ENCODE data around the gene PKLR.

PKLR gene

DNA sequence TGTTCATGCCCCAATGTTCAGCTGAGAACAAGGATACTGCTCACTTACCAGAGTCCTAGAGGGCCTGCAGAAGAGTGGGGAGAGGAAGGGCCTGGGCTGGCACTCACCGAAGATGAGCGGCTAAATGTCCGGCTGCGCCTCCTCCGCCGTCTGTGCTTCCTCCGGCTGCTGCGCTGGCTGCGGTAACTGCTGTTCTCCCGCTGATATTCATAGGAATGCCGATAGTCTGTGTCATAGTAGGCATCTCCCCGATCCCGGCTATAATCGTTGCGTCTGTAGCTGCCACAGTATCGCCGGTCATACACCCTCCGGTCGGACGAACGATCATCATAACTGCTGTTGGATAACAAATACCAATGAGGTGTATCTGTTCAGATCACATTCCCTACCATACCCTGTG lies 31.9 kb downstream of the PKLR start:
- peaks cover 34% of the 10 kb centered on the region for H3K79me2 ChIP-seq (ENCODE audit: control insufficient read depth, insufficient read depth, low read length, unreplicated experiment)
- H3K4me1 ChIP-seq (ENCODE audit: control insufficient read depth, insufficient read depth, low read length, unreplicated experiment) = peaks cover 3% of the 10 kb centered on the region
- no peaks in the 10 kb centered on the region for H3K27me3 ChIP-seq (ENCODE audit: insufficient read depth, low read length)
- H2AFZ ChIP-seq (ENCODE audit: low read length, unreplicated experiment) = no peak overlapping the region
- peaks cover 39% of the 10 kb centered on the region for H3K36me3 ChIP-seq (ENCODE audit: insufficient read depth, low read length)
- H3K27ac ChIP-seq (ENCODE audit: low read depth, low read length) = no peak overlapping the region
- H3K4me3 ChIP-seq (ENCODE audit: low read depth, low read length) = no peak overlapping the region

DNA sequence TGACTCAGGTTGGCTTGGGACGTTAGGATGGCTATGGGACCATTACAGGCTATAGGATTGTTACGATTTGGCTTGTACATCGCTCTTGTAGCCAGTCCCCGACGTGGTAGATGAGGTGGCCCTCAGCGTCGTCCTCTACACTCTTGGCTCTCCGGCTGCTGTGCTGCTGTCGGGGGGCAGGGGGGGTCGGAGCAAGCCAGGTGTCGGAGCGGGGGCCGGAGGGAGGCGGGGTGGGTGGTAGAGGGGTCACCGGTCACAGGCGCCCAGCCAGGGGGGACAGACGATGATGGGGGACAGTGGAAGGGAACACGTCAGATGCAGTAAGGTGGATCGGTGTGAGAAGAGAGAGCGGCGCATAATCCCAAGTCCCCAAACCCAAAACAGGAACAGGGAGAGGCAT lies 32.6 kb downstream of the PKLR start:
- H2AFZ ChIP-seq (ENCODE audit: low read length, unreplicated experiment) = no peak overlapping the region
- H3K79me2 ChIP-seq (ENCODE audit: control insufficient read depth, insufficient read depth, low read length, unreplicated experiment) = peaks cover 34% of the 10 kb centered on the region
- H3K27ac ChIP-seq (ENCODE audit: low read depth, low read length) = no peak overlapping the region
- no peak overlapping the region for H3K4me3 ChIP-seq (ENCODE audit: low read depth, low read length)
- no peaks in the 10 kb centered on the region for H3K4me1 ChIP-seq (ENCODE audit: control insufficient read depth, insufficient read depth, low read length, unreplicated experiment)
- H3K27me3 ChIP-seq (ENCODE audit: insufficient read depth, low read length) = no peaks in the 10 kb centered on the region
- peaks cover 45% of the 10 kb centered on the region for H3K36me3 ChIP-seq (ENCODE audit: insufficient read depth, low read length)

DNA sequence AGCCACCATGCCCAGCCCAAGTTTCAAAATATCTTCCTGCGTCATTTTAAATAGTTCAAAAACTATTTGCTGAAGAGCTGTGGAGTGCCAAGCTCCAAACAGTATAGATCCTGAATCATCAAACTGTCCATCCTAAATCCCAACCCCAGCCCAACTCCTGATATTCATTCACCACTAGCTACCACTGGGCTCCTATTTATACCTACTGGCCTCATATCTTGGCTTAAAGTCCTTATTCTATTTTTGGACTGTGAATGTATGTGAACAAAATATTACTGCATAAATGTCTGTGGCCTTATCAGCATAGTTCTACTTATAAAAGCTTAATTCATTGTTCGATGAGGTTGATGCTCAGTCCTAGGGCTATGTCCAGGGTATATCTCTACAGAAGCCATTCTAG lies 33.9 kb downstream of the PKLR start:
- Histone ChIP-seq H3K27me3 (ENCODE audit: insufficient read depth, low read length) (no peaks in the 10 kb centered on the region), H3K36me3 (ENCODE audit: insufficient read depth, low read length) (peaks cover 45% of the 10 kb centered on the region), H3K4me1 (ENCODE audit: control insufficient read depth, insufficient read depth, low read length, unreplicated experiment) (no peaks in the 10 kb centered on the region), H3K79me2 (ENCODE audit: control insufficient read depth, insufficient read depth, low read length, unreplicated experiment) (peaks cover 29% of the 10 kb centered on the region), H3K27ac (ENCODE audit: low read depth, low read length) (no peak overlapping the region), H2AFZ (ENCODE audit: low read length, unreplicated experiment) (no peak overlapping the region), H3K4me3 (ENCODE audit: low read depth, low read length) (no peak overlapping the region)

DNA sequence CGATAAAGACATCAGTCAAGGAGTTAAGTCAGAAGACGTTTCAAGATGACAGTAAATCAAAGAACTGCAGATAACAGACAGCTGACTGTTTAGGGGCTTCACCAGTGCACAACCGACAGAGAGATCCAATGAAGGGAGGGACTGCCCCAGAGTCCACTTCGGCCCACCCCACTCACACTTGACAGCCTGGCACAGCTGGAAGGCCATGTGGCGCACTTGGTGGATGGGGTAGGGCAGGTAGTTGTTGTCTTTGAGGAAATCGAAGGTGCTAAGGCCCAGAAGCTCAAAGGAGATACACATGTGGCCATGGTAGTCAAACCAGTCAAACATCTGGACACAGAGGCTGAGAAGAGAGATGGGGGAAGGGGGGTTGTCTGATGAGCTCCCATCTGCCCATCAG lies 34.7 kb downstream of the PKLR start:
- Histone ChIP-seq H3K4me3 (ENCODE audit: low read depth, low read length) (no peak overlapping the region), H3K4me1 (ENCODE audit: control insufficient read depth, insufficient read depth, low read length, unreplicated experiment) (no peaks in the 10 kb centered on the region), H3K36me3 (ENCODE audit: insufficient read depth, low read length) (peaks cover 45% of the 10 kb centered on the region), H3K79me2 (ENCODE audit: control insufficient read depth, insufficient read depth, low read length, unreplicated experiment) (peaks cover 22% of the 10 kb centered on the region), H3K27ac (ENCODE audit: low read depth, low read length) (no peak overlapping the region), H2AFZ (ENCODE audit: low read length, unreplicated experiment) (no peak overlapping the region), H3K27me3 (ENCODE audit: insufficient read depth, low read length) (no peaks in the 10 kb centered on the region)

DNA sequence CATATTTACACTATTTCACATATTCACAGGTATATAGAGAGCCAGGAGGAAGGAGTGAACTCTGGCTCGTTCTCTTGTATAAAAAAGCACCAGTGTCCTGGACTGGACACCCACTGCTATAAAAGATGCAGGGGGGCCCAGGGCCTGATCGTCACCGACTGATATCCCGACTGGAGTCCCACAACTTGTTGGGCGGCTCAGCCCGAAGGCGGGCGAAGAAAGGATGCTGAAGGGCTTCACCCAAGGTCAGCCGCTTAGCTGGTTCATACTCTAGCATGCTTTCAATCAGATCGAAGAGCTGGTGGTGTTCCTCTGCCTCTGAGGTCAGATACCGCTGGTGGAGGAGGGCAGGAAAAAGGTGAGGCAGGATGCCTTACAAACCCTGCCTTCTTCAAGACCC lies 38.2 kb downstream of the PKLR start:
- H3K27ac ChIP-seq (ENCODE audit: low read depth, low read length) = no peak overlapping the region
- H3K36me3 ChIP-seq (ENCODE audit: insufficient read depth, low read length) = peaks cover 29% of the 10 kb centered on the region
- H3K79me2 ChIP-seq (ENCODE audit: control insufficient read depth, insufficient read depth, low read length, unreplicated experiment) = peaks cover 17% of the 10 kb centered on the region
- H3K27me3 ChIP-seq (ENCODE audit: insufficient read depth, low read length) = no peaks in the 10 kb centered on the region
- H3K4me1 ChIP-seq (ENCODE audit: control insufficient read depth, insufficient read depth, low read length, unreplicated experiment) = peaks cover 6% of the 10 kb centered on the region
- no peak overlapping the region for H2AFZ ChIP-seq (ENCODE audit: low read length, unreplicated experiment)
- H3K4me3 ChIP-seq (ENCODE audit: low read depth, low read length) = no peak overlapping the region

DNA sequence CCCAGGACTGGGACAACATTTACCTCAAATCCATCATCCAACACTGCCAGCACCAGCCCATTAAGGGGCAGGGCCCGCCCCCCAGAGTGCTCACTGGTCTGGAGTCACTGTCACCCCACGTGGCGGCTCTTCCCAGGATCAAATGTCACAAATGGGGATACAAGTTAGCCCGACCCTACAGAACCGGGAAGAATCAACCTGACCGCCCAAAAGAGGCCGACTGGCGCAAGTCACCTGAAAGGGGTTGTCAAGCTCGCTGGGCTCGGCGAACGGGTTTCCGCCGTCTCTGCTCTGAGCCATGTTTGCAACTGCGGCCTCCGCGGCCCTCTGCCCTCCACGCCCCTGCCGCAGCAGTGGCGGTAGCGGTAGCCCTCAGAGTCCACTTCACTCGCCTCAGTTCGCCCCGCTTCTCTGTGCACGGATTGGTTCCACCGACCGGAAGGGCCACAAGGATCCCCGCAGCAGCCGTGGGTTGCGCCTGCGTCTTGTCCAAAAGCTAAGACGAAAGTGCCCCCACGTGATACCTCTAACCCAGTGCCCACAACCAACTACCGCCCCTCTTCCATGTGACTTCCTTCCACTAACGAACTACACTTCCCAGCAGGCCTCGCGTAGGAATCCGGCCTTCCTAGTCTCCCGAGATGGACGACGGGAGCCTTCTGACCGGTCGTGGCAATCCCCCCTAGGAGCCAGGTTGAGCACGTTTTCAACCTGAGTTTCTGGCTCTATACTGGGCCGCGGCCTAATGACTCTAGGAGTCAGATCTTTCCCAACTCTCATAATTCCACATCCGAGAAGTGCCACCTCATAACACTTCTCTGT lies 39.2 kb downstream of the PKLR start, which contains the start of gene SCAMP3:
Gene SCAMP3 (minus strand): TSS at position 509 of the 822 bp plus-strand sequence. CDS start 209 bp downstream, at position 300.
- Histone ChIP-seq H3K4me1 (ENCODE audit: control insufficient read depth, insufficient read depth, low read length, unreplicated experiment) (peaks cover 6% of the 10 kb centered on the region), H3K36me3 (ENCODE audit: insufficient read depth, low read length) (peaks cover 20% of the 10 kb centered on the region), H2AFZ (ENCODE audit: low read length, unreplicated experiment) (peak within 1 kb of the TSS; percentile 88), H3K4me3 (ENCODE audit: low read depth, low read length) (peak within 1 kb of the TSS; percentile 98), H3K79me2 (ENCODE audit: control insufficient read depth, insufficient read depth, low read length, unreplicated experiment) (peaks cover 17% of the 10 kb centered on the region), H3K27ac (ENCODE audit: low read depth, low read length) (peak within 1 kb of the TSS; percentile 59), H3K27me3 (ENCODE audit: insufficient read depth, low read length) (no peaks in the 10 kb centered on the region)

DNA sequence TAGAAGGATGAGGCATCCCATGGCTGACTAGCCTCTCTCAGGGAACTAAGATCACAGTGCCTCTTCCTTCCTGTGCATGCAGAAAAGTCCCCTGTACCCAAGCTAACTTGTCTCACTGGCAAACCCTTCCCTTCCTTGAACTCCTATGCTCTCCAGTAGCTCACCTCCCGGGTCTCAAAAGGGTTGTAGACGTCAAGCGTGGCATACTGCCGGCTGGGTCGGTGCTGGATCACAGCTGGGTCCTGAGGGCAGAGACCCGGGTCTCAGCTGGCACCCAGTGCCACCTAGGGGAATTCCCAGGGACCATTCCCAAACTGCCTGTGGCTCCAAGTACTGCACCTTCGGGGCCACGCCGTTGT lies 39.8 kb downstream of the PKLR start:
- Histone ChIP-seq H3K36me3 (ENCODE audit: insufficient read depth, low read length) (peaks cover 22% of the 10 kb centered on the region), H3K27ac (ENCODE audit: low read depth, low read length) (peak overlapping the region; percentile 59), H3K79me2 (ENCODE audit: control insufficient read depth, insufficient read depth, low read length, unreplicated experiment) (peaks cover 17% of the 10 kb centered on the region), H3K4me3 (ENCODE audit: low read depth, low read length) (peak overlapping the region; percentile 98), H3K4me1 (ENCODE audit: control insufficient read depth, insufficient read depth, low read length, unreplicated experiment) (peaks cover 8% of the 10 kb centered on the region), H2AFZ (ENCODE audit: low read length, unreplicated experiment) (peak overlapping the region; percentile 88), H3K27me3 (ENCODE audit: insufficient read depth, low read length) (no peaks in the 10 kb centered on the region)

DNA sequence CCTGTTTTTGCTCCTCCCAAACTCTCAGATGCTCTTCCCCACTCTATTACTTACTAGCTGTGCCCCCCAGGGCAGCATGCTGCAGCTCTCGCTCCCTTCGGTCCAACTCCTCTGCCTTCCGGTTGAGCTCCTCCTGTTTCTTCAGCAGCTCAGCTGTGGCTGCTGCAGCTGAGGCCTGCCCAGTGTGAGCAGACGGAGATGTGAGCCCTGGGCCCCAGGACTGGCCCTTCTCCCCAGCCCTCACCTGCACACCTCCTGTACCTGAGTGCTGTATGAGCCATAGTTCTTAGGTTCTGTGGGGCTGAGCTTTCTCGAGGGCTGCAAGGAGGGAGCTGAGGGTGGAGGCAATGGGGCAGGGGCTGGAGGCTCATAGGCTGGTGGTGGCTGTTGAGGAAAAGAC lies 41.0 kb downstream of the PKLR start:
- Histone ChIP-seq H3K4me3 (ENCODE audit: low read depth, low read length) (no peak overlapping the region; the same call in 1 of the 2 replicates), H3K27ac (ENCODE audit: low read depth, low read length) (no peak overlapping the region), H3K27me3 (ENCODE audit: insufficient read depth, low read length) (no peaks in the 10 kb centered on the region), H3K79me2 (ENCODE audit: control insufficient read depth, insufficient read depth, low read length, unreplicated experiment) (peaks cover 17% of the 10 kb centered on the region), H3K4me1 (ENCODE audit: control insufficient read depth, insufficient read depth, low read length, unreplicated experiment) (peaks cover 17% of the 10 kb centered on the region), H3K36me3 (ENCODE audit: insufficient read depth, low read length) (peaks cover 12% of the 10 kb centered on the region), H2AFZ (ENCODE audit: low read length, unreplicated experiment) (no peak overlapping the region)

DNA sequence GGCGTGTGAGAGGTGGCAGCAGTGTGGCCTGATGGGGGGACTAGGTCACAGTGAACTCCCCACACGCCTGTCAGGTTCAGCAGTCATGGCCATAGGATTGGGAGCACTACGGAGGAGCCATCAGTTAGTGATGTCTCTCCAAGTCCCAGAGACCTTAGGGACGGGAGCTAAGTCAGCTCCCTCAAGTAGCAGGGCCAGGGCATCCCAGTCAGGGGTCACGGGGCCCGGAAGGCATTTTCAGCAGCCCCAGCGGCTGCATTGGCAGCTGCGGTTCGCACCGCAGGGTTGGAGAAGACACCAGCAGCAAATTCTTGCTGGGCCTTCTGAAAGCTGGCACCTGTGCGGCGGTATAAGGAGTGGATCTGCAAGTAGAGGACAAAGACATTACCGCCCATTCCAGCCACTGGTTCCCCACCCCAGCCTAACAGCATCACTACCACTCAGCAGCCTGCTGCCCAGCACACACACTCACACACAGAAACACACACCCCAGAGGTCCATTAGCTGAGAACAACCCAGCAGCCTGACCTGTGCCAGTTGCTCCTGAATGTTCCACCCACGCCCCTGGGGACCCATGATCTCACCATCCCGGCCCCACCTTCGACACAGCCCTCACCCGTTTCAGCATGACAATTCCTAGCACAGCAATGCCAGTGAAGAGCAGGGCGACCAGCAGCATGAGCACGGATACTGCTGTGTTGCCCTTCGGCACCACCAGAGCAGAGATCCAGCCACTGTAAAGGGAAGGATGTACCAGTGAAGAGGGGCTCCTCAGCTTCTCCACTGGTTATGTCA lies 45.0 kb downstream of the PKLR start:
- Histone ChIP-seq H3K27me3 (ENCODE audit: insufficient read depth, low read length) (no peaks in the 10 kb centered on the region), H3K79me2 (ENCODE audit: control insufficient read depth, insufficient read depth, low read length, unreplicated experiment) (peaks cover 29% of the 10 kb centered on the region), H3K36me3 (ENCODE audit: insufficient read depth, low read length) (peaks cover 4% of the 10 kb centered on the region), H3K4me3 (ENCODE audit: low read depth, low read length) (peak overlapping the region; percentile 95), H3K4me1 (ENCODE audit: control insufficient read depth, insufficient read depth, low read length, unreplicated experiment) (peaks cover 28% of the 10 kb centered on the region), H2AFZ (ENCODE audit: low read length, unreplicated experiment) (no peak overlapping the region), H3K27ac (ENCODE audit: low read depth, low read length) (peak overlapping the region; percentile 65)

DNA sequence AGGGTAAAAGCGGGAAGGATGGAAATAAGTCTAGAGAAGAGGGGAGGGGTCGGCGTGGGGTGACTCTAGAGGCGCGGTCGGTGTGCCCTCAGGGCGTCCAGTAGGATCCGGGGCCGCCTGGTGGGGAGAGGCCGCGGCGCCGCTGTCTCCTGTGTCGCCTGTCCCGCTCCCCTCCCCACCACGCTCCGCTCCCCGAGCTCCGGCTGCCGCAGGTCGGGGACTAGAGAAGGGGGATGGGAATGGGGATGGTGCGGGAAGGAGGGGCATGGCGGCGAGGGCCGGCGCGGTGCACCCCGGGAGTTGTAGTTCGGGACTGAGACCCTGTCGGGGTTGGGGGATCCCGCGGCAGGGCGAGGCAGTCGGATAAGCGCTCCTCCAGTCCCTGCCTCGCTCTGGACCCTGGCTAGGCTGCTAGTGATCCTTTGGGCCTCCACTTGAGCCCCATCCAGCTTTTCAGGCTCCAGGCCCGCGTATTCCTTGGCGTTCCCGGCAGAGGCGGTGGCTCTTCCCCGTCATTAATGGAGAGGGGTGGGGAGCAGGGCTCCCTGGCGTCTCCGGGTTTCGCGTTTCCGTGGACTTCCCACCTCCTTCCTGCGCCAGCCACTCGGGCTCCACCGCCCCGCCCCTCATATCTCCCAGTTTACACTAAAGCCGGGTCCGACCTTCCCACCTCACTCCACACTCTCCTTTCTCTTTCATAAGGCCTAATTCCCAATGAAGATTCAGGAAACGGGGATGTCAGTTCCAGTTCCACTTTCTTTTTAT lies 45.8 kb downstream of the PKLR start, which contains the start of gene ENTREP3:
Gene ENTREP3 (minus strand): TSS at position 241 of the 765 bp plus-strand sequence. CDS start 606 bp downstream, outside the sequence.
- peaks cover 4% of the 10 kb centered on the region for H3K36me3 ChIP-seq (ENCODE audit: insufficient read depth, low read length)
- H3K4me3 ChIP-seq (ENCODE audit: low read depth, low read length) = peak within 1 kb of the TSS; percentile 95
- H3K4me1 ChIP-seq (ENCODE audit: control insufficient read depth, insufficient read depth, low read length, unreplicated experiment) = peaks cover 24% of the 10 kb centered on the region
- H3K27ac ChIP-seq (ENCODE audit: low read depth, low read length) = peak within 1 kb of the TSS; percentile 65
- H2AFZ ChIP-seq (ENCODE audit: low read length, unreplicated experiment) = peak within 1 kb of the TSS; percentile 84
- H3K79me2 ChIP-seq (ENCODE audit: control insufficient read depth, insufficient read depth, low read length, unreplicated experiment) = peaks cover 21% of the 10 kb centered on the region
- no peaks in the 10 kb centered on the region for H3K27me3 ChIP-seq (ENCODE audit: insufficient read depth, low read length)

Measured in ACC112 (cell line).